A549 treated with GW870086 at 1 μM for 4 hours (cell line): ENCODE results near the gene C1orf146. TPM values are rescaled to one million over a fixed set of nuclear protein-coding genes. Genes with fewer than 3 reads are reported as not detected.

Source experiments
- total RNA-seq: library from RNA; stranded (reverse); fragments of 200-300 nt; extraction: Qiagen RNA extraction; gene quantifications from 5 replicates; pipeline ENCODE4 v1.2.3, GENCODE V29; 2022; ENCODE audit warnings: low read depth

Gene C1orf146, protein sequence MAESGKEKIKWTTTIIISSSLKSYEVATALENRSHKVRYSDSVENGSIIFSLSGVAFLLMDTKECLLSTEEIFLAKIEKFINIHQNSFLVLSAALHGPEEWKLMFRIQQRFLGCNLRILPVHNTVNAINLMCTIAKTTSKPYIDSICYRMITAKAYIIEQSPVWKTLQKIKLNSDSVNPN
- total RNA-seq = not detected in 5 replicates

DNA sequence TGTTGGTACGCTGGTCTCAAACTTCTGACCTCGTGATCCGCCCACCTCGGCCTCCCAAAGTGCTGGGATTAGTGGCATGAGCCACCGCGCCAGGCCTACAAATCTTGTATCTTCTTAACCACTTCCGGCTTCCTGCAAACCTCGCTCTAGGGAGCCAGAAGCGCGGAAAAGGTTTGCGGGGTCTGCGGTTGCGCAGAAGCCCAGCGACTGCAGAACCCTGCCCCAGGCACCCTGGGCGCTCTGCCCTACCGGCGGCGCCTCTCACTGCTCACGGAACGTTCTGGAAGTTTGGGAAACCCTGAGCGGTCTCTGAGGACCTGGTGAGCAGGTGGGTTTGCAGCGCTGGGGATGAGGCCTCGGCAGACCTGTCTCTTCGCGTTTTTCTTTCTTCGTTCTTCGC, at the start of gene C1orf146:
TSS of gene C1orf146 (plus strand) at position 195 of the 400 bp plus-strand sequence. CDS start 13,506 bp downstream, outside the sequence.

Other genes with a start within 250 kb of the C1orf146 start
- 0.52 to 0.80 TPM (median 0.71 TPM) in 5 replicates for gene EPHX4, start 187.9 kb upstream of the C1orf146 start, total RNA-seq
- not detected in 5 replicates for gene SETSIP, start 142.5 kb upstream of the C1orf146 start, total RNA-seq
- gene BTBD8, start 137.6 kb upstream of the C1orf146 start, total RNA-seq = 0.51 to 0.84 TPM (median 0.57 TPM) in 5 replicates
- gene GLMN, start 81.1 kb downstream of the C1orf146 start, total RNA-seq = 6.2 to 8.1 TPM (median 7.4 TPM) in 5 replicates
- 9.5 to 12.1 TPM (median 11.3 TPM) in 5 replicates for gene RPAP2, start 81.1 kb downstream of the C1orf146 start, total RNA-seq